HEK293T (cell line): Measurements from ENCODE around the gene RBMXL3.

Experiments
- FOXA1 ChIP-seq: fragments of 450-650 bp; IDR thresholded peaks from 2 replicates; pipeline ENCODE4 v1.6.1; 2016; ENCODE audit warnings: mild to moderate bottlenecking
- FOXM1 ChIP-seq: fragments of 450-650 bp; IDR thresholded peaks from 2 replicates; pipeline ENCODE4 v1.6.1; 2017; ENCODE audit warnings: mild to moderate bottlenecking, borderline replicate concordance
- SUZ12 ChIP-seq: fragments of 450-650 bp; IDR thresholded peaks from 2 replicates; pipeline ENCODE4 v1.6.1; 2016; ENCODE audit warnings: mild to moderate bottlenecking

GRCh38 chrX:115147220-115147619 is 42.0 kb upstream of the RBMXL3 start:
- TF ChIP-seq FOXA1 (no peak), SUZ12 (no peak), FOXM1 (no peak)
